Measurements from ENCODE around the gene TP63. TPM values are rescaled to one million over a fixed set of nuclear protein-coding genes. Genes with fewer than 3 reads are reported as not detected.

Gene TP63
- total RNA-seq, 1 donor from 2014 or later, result 1.1 TPM

GRCh38 chr3:189848395-189849040 is 217.3 kb downstream of the TP63 start:
- no peaks in the 10 kb centered on the region for H3K79me2 ChIP-seq (ENCODE audit: insufficient read depth, low read length)
- no peak overlapping the region for H3K4me3 ChIP-seq (ENCODE audit: insufficient read depth, low read depth, low read length)
- H3K9me3 ChIP-seq (ENCODE audit: insufficient read depth, low read depth, low read length), result no peaks in the 10 kb centered on the region
- DNase-seq (ENCODE audit: low read depth), result no peak
- TF ChIP-seq CTCF (IDR thresholded peaks at IDR 0.05; ENCODE audit: insufficient read depth, low read depth, low read length) (no peak), EZH2 (IDR thresholded peaks at IDR 0.05; ENCODE audit: insufficient read depth, low read length) (no peak)
- no peak overlapping the region for H2AFZ ChIP-seq (ENCODE audit: low read depth, low read length)
- peaks cover 7% of the 10 kb centered on the region for H3K4me1 Mint-ChIP-seq (ENCODE audit: low read depth, unreplicated experiment)
- H3K36me3 Mint-ChIP-seq (ENCODE audit: low read depth, unreplicated experiment), result peaks cover 2% of the 10 kb centered on the region
- FAIRE-seq, result no peak
- H3K27me3 Mint-ChIP-seq (ENCODE audit: low read depth, unreplicated experiment), result no peaks in the 10 kb centered on the region
- H3K9me3 Mint-ChIP-seq (ENCODE audit: unreplicated experiment), result no peaks in the 10 kb centered on the region
- H3K4me2 ChIP-seq (ENCODE audit: low read length), result no peak overlapping the region
- H3K27me3 ChIP-seq (ENCODE audit: insufficient read depth, low read length), result no peaks in the 10 kb centered on the region
- H3K27ac Mint-ChIP-seq (ENCODE audit: unreplicated experiment), result peak overlapping the region; percentile 24
- no peaks in the 10 kb centered on the region for H3K36me3 ChIP-seq (ENCODE audit: insufficient read depth, low read length)
- H3K9ac ChIP-seq (ENCODE audit: low read length), result no peak overlapping the region
- no peaks in the 10 kb centered on the region for H4K20me1 ChIP-seq (ENCODE audit: insufficient read depth, low read length)
- no peak overlapping the region for H3K27ac ChIP-seq (ENCODE audit: low read depth, low read length)
- H3K4me1 ChIP-seq (ENCODE audit: insufficient read depth, low read length), result peaks cover 5% of the 10 kb centered on the region
- no peak overlapping the region for H3K4me3 Mint-ChIP-seq (ENCODE audit: unreplicated experiment)

GRCh38 chr3:189849262-189849661 is 218.1 kb downstream of the TP63 start:
- Histone ChIP-seq H2AFZ (ENCODE audit: low read depth, low read length) (no peak overlapping the region), H3K27ac (ENCODE audit: low read depth, low read length) (no peak overlapping the region), H3K79me2 (ENCODE audit: insufficient read depth, low read length) (no peaks in the 10 kb centered on the region), H3K4me2 (ENCODE audit: low read length) (no peak overlapping the region), H3K9ac (ENCODE audit: low read length) (no peak overlapping the region), H3K4me1 (ENCODE audit: insufficient read depth, low read length) (peaks cover 5% of the 10 kb centered on the region), H4K20me1 (ENCODE audit: insufficient read depth, low read length) (no peaks in the 10 kb centered on the region), H3K4me3 (ENCODE audit: insufficient read depth, low read depth, low read length) (no peak overlapping the region), H3K9me3 (ENCODE audit: insufficient read depth, low read depth, low read length) (no peaks in the 10 kb centered on the region), H3K27me3 (ENCODE audit: insufficient read depth, low read length) (no peaks in the 10 kb centered on the region), H3K36me3 (ENCODE audit: insufficient read depth, low read length) (no peaks in the 10 kb centered on the region)
- H3K9me3 Mint-ChIP-seq (ENCODE audit: unreplicated experiment), result no peaks in the 10 kb centered on the region
- H3K27ac Mint-ChIP-seq (ENCODE audit: unreplicated experiment), result no peak overlapping the region
- TF ChIP-seq EZH2 (IDR thresholded peaks at IDR 0.05; ENCODE audit: insufficient read depth, low read length) (no peak), CTCF (IDR thresholded peaks at IDR 0.05; ENCODE audit: insufficient read depth, low read depth, low read length) (no peak)
- DNase-seq (ENCODE audit: low read depth) (no peak), FAIRE-seq (no peak)
- no peak overlapping the region for H3K4me3 Mint-ChIP-seq (ENCODE audit: unreplicated experiment)
- peaks cover 2% of the 10 kb centered on the region for H3K36me3 Mint-ChIP-seq (ENCODE audit: low read depth, unreplicated experiment)
- no peaks in the 10 kb centered on the region for H3K27me3 Mint-ChIP-seq (ENCODE audit: low read depth, unreplicated experiment)
- peaks cover 7% of the 10 kb centered on the region for H3K4me1 Mint-ChIP-seq (ENCODE audit: low read depth, unreplicated experiment)

- H3K27me3 Mint-ChIP-seq (ENCODE audit: low read depth, unreplicated experiment), result no peaks in the 10 kb centered on the region
- no peak overlapping the region for H3K9ac ChIP-seq (ENCODE audit: low read length)
- H4K20me1 ChIP-seq (ENCODE audit: insufficient read depth, low read length), result no peaks in the 10 kb centered on the region
- FAIRE-seq (no peak), DNase-seq (ENCODE audit: low read depth) (no peak)
- H3K27ac ChIP-seq (ENCODE audit: low read depth, low read length), result no peak overlapping the region
- no peak overlapping the region for H3K27ac Mint-ChIP-seq (ENCODE audit: unreplicated experiment)
- H3K4me3 Mint-ChIP-seq (ENCODE audit: unreplicated experiment), result no peak overlapping the region
- H3K4me3 ChIP-seq (ENCODE audit: insufficient read depth, low read depth, low read length), result no peak overlapping the region
- H3K9me3 Mint-ChIP-seq (ENCODE audit: unreplicated experiment), result no peaks in the 10 kb centered on the region
- H3K27me3 ChIP-seq (ENCODE audit: insufficient read depth, low read length), result no peaks in the 10 kb centered on the region
- H2AFZ ChIP-seq (ENCODE audit: low read depth, low read length), result no peak overlapping the region
- peaks cover 5% of the 10 kb centered on the region for H3K4me1 ChIP-seq (ENCODE audit: insufficient read depth, low read length)
- no peaks in the 10 kb centered on the region for H3K9me3 ChIP-seq (ENCODE audit: insufficient read depth, low read depth, low read length)
- TF ChIP-seq EZH2 (IDR thresholded peaks at IDR 0.05; ENCODE audit: insufficient read depth, low read length), result no peak
- TF ChIP-seq CTCF (IDR thresholded peaks at IDR 0.05; ENCODE audit: insufficient read depth, low read depth, low read length), result no peak
- no peaks in the 10 kb centered on the region for H3K79me2 ChIP-seq (ENCODE audit: insufficient read depth, low read length)
- peaks cover 7% of the 10 kb centered on the region for H3K4me1 Mint-ChIP-seq (ENCODE audit: low read depth, unreplicated experiment)
- no peak overlapping the region for H3K4me2 ChIP-seq (ENCODE audit: low read length)
- H3K36me3 Mint-ChIP-seq (ENCODE audit: low read depth, unreplicated experiment), result no peaks in the 10 kb centered on the region
- H3K36me3 ChIP-seq (ENCODE audit: insufficient read depth, low read length), result no peaks in the 10 kb centered on the region
Measured at GRCh38 chr3:189851682-189852081, 220.5 kb downstream of the TP63 start.

Data from astrocyte (in vitro differentiated cells and primary cell).